ENCODE data around the gene CSNK2A3. TPM values are rescaled to one million over a fixed set of nuclear protein-coding genes. Genes with fewer than 3 reads are reported as not detected.

The CSNK2A3 gene
- total RNA-seq, 1 donor from 2014 or later, result 2.7 TPM

- TF ChIP-seq EZH2 (IDR thresholded peaks at IDR 0.05; ENCODE audit: insufficient read depth, low read length) (no peak), CTCF (IDR thresholded peaks at IDR 0.05; ENCODE audit: insufficient read depth, low read depth, low read length) (no peak)
Observed at GRCh38 chr11:11351042-11351586, 1.9 kb downstream of the CSNK2A3 start.

DNA sequence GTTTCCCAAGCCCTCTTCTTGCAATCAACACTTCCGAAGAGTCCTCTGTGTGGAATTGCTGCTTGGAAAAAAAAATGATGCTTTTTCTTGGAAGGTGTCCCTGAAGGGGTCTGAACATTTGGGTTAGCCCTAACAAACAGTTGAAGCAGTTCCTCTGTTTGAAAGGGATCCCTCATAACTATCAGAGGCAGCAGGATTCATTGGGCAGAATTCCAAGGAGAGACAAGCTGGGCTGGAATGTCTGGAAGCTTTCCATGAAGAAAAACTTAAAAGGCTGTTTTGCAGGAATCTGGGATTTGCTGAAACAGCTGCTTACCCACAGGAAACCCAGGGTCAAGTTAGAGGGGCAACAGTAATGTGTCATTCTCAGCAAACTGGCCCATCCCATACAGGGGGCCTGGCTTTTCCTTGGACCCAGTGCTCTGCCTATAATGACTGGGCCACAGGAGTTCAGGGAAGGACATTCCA, 3.1 kb downstream of the CSNK2A3 start:
- Histone ChIP-seq H4K20me1 (ENCODE audit: insufficient read depth, low read length) (peaks cover 17% of the 10 kb centered on the region), H3K4me1 (ENCODE audit: insufficient read depth, low read length) (peaks cover 23% of the 10 kb centered on the region), H2AFZ (ENCODE audit: low read depth, low read length) (no peak overlapping the region), H3K9ac (ENCODE audit: low read length) (no peak overlapping the region), H3K79me2 (ENCODE audit: insufficient read depth, low read length) (no peaks in the 10 kb centered on the region), H3K27ac (ENCODE audit: low read depth, low read length) (no peak overlapping the region), H3K36me3 (ENCODE audit: insufficient read depth, low read length) (no peaks in the 10 kb centered on the region), H3K9me3 (ENCODE audit: insufficient read depth, low read depth, low read length) (no peaks in the 10 kb centered on the region), H3K4me3 (ENCODE audit: insufficient read depth, low read depth, low read length) (no peak overlapping the region), H3K27me3 (ENCODE audit: insufficient read depth, low read length) (peaks cover 57% of the 10 kb centered on the region), H3K4me2 (ENCODE audit: low read length) (peak overlapping the region; percentile 47)
- TF ChIP-seq EZH2 (IDR thresholded peaks at IDR 0.05; ENCODE audit: insufficient read depth, low read length) (no peak), CTCF (IDR thresholded peaks at IDR 0.05; ENCODE audit: insufficient read depth, low read depth, low read length) (no peak)
- Mint-ChIP-seq H3K4me3 (ENCODE audit: unreplicated experiment) (no peak overlapping the region), H3K4me1 (ENCODE audit: low read depth, unreplicated experiment) (peaks cover 45% of the 10 kb centered on the region), H3K27me3 (ENCODE audit: low read depth, unreplicated experiment) (peaks cover 24% of the 10 kb centered on the region), H3K9me3 (ENCODE audit: unreplicated experiment) (peaks cover 4% of the 10 kb centered on the region), H3K27ac (ENCODE audit: unreplicated experiment) (peak overlapping the region; percentile 69), H3K36me3 (ENCODE audit: low read depth, unreplicated experiment) (peaks cover 5% of the 10 kb centered on the region)
- FAIRE-seq (peak; percentile 37), DNase-seq (ENCODE audit: low read depth) (peak; percentile 87)

More at GRCh38 chr11:11351042-11351586, 1.9 kb downstream of the CSNK2A3 start:
- no peak for DNase-seq (ENCODE audit: low read depth)
- Mint-ChIP-seq H3K9me3 (ENCODE audit: unreplicated experiment) (no peaks in the 10 kb centered on the region), H3K4me3 (ENCODE audit: unreplicated experiment) (no peak overlapping the region), H3K27me3 (ENCODE audit: low read depth, unreplicated experiment) (peaks cover 14% of the 10 kb centered on the region), H3K27ac (ENCODE audit: unreplicated experiment) (no peak overlapping the region), H3K36me3 (ENCODE audit: low read depth, unreplicated experiment) (peaks cover 5% of the 10 kb centered on the region), H3K4me1 (ENCODE audit: low read depth, unreplicated experiment) (peaks cover 45% of the 10 kb centered on the region)
- no peaks in the 10 kb centered on the region for H3K9me3 ChIP-seq (ENCODE audit: insufficient read depth, low read depth, low read length)
- H3K4me3 ChIP-seq (ENCODE audit: insufficient read depth, low read depth, low read length), result no peak overlapping the region
- peak overlapping the region; percentile 47 for H3K4me2 ChIP-seq (ENCODE audit: low read length)
- H3K27ac ChIP-seq (ENCODE audit: low read depth, low read length), result no peak overlapping the region
- H4K20me1 ChIP-seq (ENCODE audit: insufficient read depth, low read length), result peaks cover 17% of the 10 kb centered on the region
- no peaks in the 10 kb centered on the region for H3K36me3 ChIP-seq (ENCODE audit: insufficient read depth, low read length)
- no peak overlapping the region for H3K9ac ChIP-seq (ENCODE audit: low read length)
- H3K27me3 ChIP-seq (ENCODE audit: insufficient read depth, low read length), result peaks cover 55% of the 10 kb centered on the region
- no peak for FAIRE-seq
- no peak overlapping the region for H2AFZ ChIP-seq (ENCODE audit: low read depth, low read length)
- no peaks in the 10 kb centered on the region for H3K79me2 ChIP-seq (ENCODE audit: insufficient read depth, low read length)
- peaks cover 23% of the 10 kb centered on the region for H3K4me1 ChIP-seq (ENCODE audit: insufficient read depth, low read length)

- Histone ChIP-seq H3K9me3 (ENCODE audit: insufficient read depth, low read depth, low read length) (no peaks in the 10 kb centered on the region), H3K9ac (ENCODE audit: low read length) (no peak overlapping the region), H3K4me2 (ENCODE audit: low read length) (peak overlapping the region; percentile 47), H3K4me1 (ENCODE audit: insufficient read depth, low read length) (peaks cover 23% of the 10 kb centered on the region), H3K79me2 (ENCODE audit: insufficient read depth, low read length) (no peaks in the 10 kb centered on the region), H2AFZ (ENCODE audit: low read depth, low read length) (no peak overlapping the region), H3K27me3 (ENCODE audit: insufficient read depth, low read length) (peaks cover 53% of the 10 kb centered on the region), H3K36me3 (ENCODE audit: insufficient read depth, low read length) (no peaks in the 10 kb centered on the region), H4K20me1 (ENCODE audit: insufficient read depth, low read length) (peaks cover 17% of the 10 kb centered on the region), H3K27ac (ENCODE audit: low read depth, low read length) (no peak overlapping the region), H3K4me3 (ENCODE audit: insufficient read depth, low read depth, low read length) (no peak overlapping the region)
- peaks cover 4% of the 10 kb centered on the region for H3K9me3 Mint-ChIP-seq (ENCODE audit: unreplicated experiment)
- no peak overlapping the region for H3K4me3 Mint-ChIP-seq (ENCODE audit: unreplicated experiment)
- H3K27me3 Mint-ChIP-seq (ENCODE audit: low read depth, unreplicated experiment), result peaks cover 25% of the 10 kb centered on the region
- peaks cover 43% of the 10 kb centered on the region for H3K4me1 Mint-ChIP-seq (ENCODE audit: low read depth, unreplicated experiment)
- DNase-seq (ENCODE audit: low read depth), result no peak
- H3K27ac Mint-ChIP-seq (ENCODE audit: unreplicated experiment), result no peak overlapping the region
- H3K36me3 Mint-ChIP-seq (ENCODE audit: low read depth, unreplicated experiment), result peaks cover 5% of the 10 kb centered on the region
- peak; percentile 5 for FAIRE-seq
- no peak for TF ChIP-seq EZH2 (IDR thresholded peaks at IDR 0.05; ENCODE audit: insufficient read depth, low read length)
- TF ChIP-seq CTCF (IDR thresholded peaks at IDR 0.05; ENCODE audit: insufficient read depth, low read depth, low read length), result no peak
Observed at GRCh38 chr11:11349106-11349825, 3.8 kb downstream of the CSNK2A3 start.

All from astrocyte (in vitro differentiated cells and primary cell).